Activated T-helper 2 cell treated with anti-CD3 and anti-CD28 coated beads, Interferon-gamma antibody, Interleukin-2, Interleukin-4, amounts not matched to agents 10 μg/mL and 5 μg/mL and 100 μg/mL, durations not matched to agents 14 hours and 24 hours and 36 hours (primary cell): Measurements from ENCODE around the gene LPAR5. TPM values are rescaled to one million over a fixed set of nuclear protein-coding genes. Genes with fewer than 3 reads are reported as not detected.

Experiments used
- DNase-seq: peaks from one replicate; pipeline ENCODE4 v3.0.0; 2021; ENCODE audit warnings: low spot score
- H3K27ac Mint-ChIP-seq: one replicate; pipeline ENCODE4 v1.8.0; 2021; ENCODE audit warnings: mixed read lengths
- H3K27me3 Mint-ChIP-seq: one replicate; pipeline ENCODE4 v1.8.0; 2021; ENCODE audit warnings: low read depth, mixed read lengths
- H3K36me3 Mint-ChIP-seq: one replicate; pipeline ENCODE4 v1.8.0; 2021; ENCODE audit warnings: low read depth, mixed read lengths
- H3K4me1 Mint-ChIP-seq: one replicate; pipeline ENCODE4 v1.8.0; 2021; ENCODE audit warnings: low read depth, mixed read lengths
- H3K4me3 Mint-ChIP-seq: one replicate; pipeline ENCODE4 v1.8.0; 2021; ENCODE audit warnings: low read depth, mild to moderate bottlenecking, moderate library complexity, mixed read lengths
- H3K9me3 Mint-ChIP-seq: one replicate; pipeline ENCODE4 v1.8.0; 2021; ENCODE audit warnings: mixed read lengths
- intact Hi-C: fragments of 100-400 bp; cut with micrococcal nuclease; formaldehyde crosslinking; loops from one replicate; pipeline ENCODE4 v1.15.1; 2023
- total RNA-seq: library from RNA; stranded (reverse); gene quantifications from 2 replicates; pipeline ENCODE4 v1.2.3, GENCODE V29; 2022

LPAR5 gene
- total RNA-seq, 1 donor from 2014 or later = 3.6 TPM

GRCh38 chr12:6632026-6632983 is 3.5 kb downstream of the LPAR5 start:
- DNase-seq = peak; percentile 50
- Mint-ChIP-seq H3K36me3 (no peaks in the 10 kb centered on the region), H3K27me3 (no peaks in the 10 kb centered on the region), H3K4me1 (peaks cover 53% of the 10 kb centered on the region), H3K27ac (peak overlapping the region; percentile 94), H3K9me3 (no peaks in the 10 kb centered on the region), H3K4me3 (peak overlapping the region; percentile 69)
- intact Hi-C loops = no loop called here

- peak overlapping the region; percentile 94 for H3K27ac Mint-ChIP-seq
- peaks cover 56% of the 10 kb centered on the region for H3K4me1 Mint-ChIP-seq
- DNase-seq = no peak
- no peaks in the 10 kb centered on the region for H3K36me3 Mint-ChIP-seq
- intact Hi-C loops = no loop called here
- no peaks in the 10 kb centered on the region for H3K27me3 Mint-ChIP-seq
- no peaks in the 10 kb centered on the region for H3K9me3 Mint-ChIP-seq
- peak overlapping the region; percentile 69 for H3K4me3 Mint-ChIP-seq
Observed at GRCh38 chr12:6631549-6631961, 4.2 kb downstream of the LPAR5 start.

GRCh38 chr12:6630736-6631135 is 5.0 kb downstream of the LPAR5 start:
- H3K36me3 Mint-ChIP-seq = no peaks in the 10 kb centered on the region
- H3K4me1 Mint-ChIP-seq = peaks cover 52% of the 10 kb centered on the region
- H3K4me3 Mint-ChIP-seq = peak overlapping the region; percentile 69
- H3K27ac Mint-ChIP-seq = peak overlapping the region; percentile 94
- H3K9me3 Mint-ChIP-seq = no peaks in the 10 kb centered on the region
- no peak for DNase-seq
- H3K27me3 Mint-ChIP-seq = no peaks in the 10 kb centered on the region
- intact Hi-C loops = no loop called here

GRCh38 chr12:6627616-6628015 is 8.1 kb downstream of the LPAR5 start:
- no peaks in the 10 kb centered on the region for H3K9me3 Mint-ChIP-seq
- no peaks in the 10 kb centered on the region for H3K36me3 Mint-ChIP-seq
- H3K27me3 Mint-ChIP-seq = no peaks in the 10 kb centered on the region
- intact Hi-C loops = no loop called here
- peaks cover 36% of the 10 kb centered on the region for H3K4me1 Mint-ChIP-seq
- H3K4me3 Mint-ChIP-seq = peak overlapping the region; percentile 62
- H3K27ac Mint-ChIP-seq = peak overlapping the region; percentile 56
- no peak for DNase-seq

- H3K4me3 Mint-ChIP-seq = no peak overlapping the region
- H3K4me1 Mint-ChIP-seq = peaks cover 28% of the 10 kb centered on the region
- no peak for DNase-seq
- intact Hi-C loops = no loop called here
- no peaks in the 10 kb centered on the region for H3K9me3 Mint-ChIP-seq
- H3K27me3 Mint-ChIP-seq = no peaks in the 10 kb centered on the region
- H3K36me3 Mint-ChIP-seq = no peaks in the 10 kb centered on the region
- H3K27ac Mint-ChIP-seq = no peak overlapping the region
Observed at GRCh38 chr12:6626654-6627283, 9.0 kb downstream of the LPAR5 start.

- Mint-ChIP-seq H3K4me1 (peaks cover 3% of the 10 kb centered on the region), H3K4me3 (peak overlapping the region; percentile 65), H3K36me3 (peaks cover 3% of the 10 kb centered on the region), H3K27me3 (no peaks in the 10 kb centered on the region), H3K9me3 (no peaks in the 10 kb centered on the region), H3K27ac (peak overlapping the region; percentile 38)
- DNase-seq = no peak
- intact Hi-C loops = no loop called here
Observed at GRCh38 chr12:6620885-6621274, 14.9 kb downstream of the LPAR5 start.

GRCh38 chr12:6620137-6620884 is 15.4 kb downstream of the LPAR5 start:
- H3K4me3 Mint-ChIP-seq = peak overlapping the region; percentile 65
- H3K4me1 Mint-ChIP-seq = peaks cover 3% of the 10 kb centered on the region
- no peak overlapping the region for H3K27ac Mint-ChIP-seq
- peak; percentile 47 for DNase-seq
- H3K27me3 Mint-ChIP-seq = no peaks in the 10 kb centered on the region
- intact Hi-C loops = no loop called here
- H3K36me3 Mint-ChIP-seq = peaks cover 3% of the 10 kb centered on the region
- no peaks in the 10 kb centered on the region for H3K9me3 Mint-ChIP-seq

GRCh38 chr12:6618483-6619225 is 17.1 kb downstream of the LPAR5 start:
- peak overlapping the region; percentile 51 for H3K27ac Mint-ChIP-seq
- peaks cover 5% of the 10 kb centered on the region for H3K4me1 Mint-ChIP-seq
- H3K9me3 Mint-ChIP-seq = no peaks in the 10 kb centered on the region
- no peaks in the 10 kb centered on the region for H3K27me3 Mint-ChIP-seq
- intact Hi-C loops = no loop called here
- no peak overlapping the region for H3K4me3 Mint-ChIP-seq
- peaks cover 3% of the 10 kb centered on the region for H3K36me3 Mint-ChIP-seq
- no peak for DNase-seq

GRCh38 chr12:6615802-6616201 is 20.0 kb downstream of the LPAR5 start:
- Mint-ChIP-seq H3K27me3 (no peaks in the 10 kb centered on the region), H3K4me3 (no peak overlapping the region), H3K4me1 (peaks cover 28% of the 10 kb centered on the region), H3K27ac (peak overlapping the region; percentile 12), H3K9me3 (no peaks in the 10 kb centered on the region), H3K36me3 (peaks cover 3% of the 10 kb centered on the region)
- intact Hi-C loops = no loop called here
- no peak for DNase-seq

GRCh38 chr12:6614513-6615172 is 21.1 kb downstream of the LPAR5 start:
- Mint-ChIP-seq H3K27ac (peak overlapping the region; percentile 58), H3K4me3 (no peak overlapping the region), H3K4me1 (peaks cover 29% of the 10 kb centered on the region), H3K9me3 (no peaks in the 10 kb centered on the region), H3K27me3 (no peaks in the 10 kb centered on the region), H3K36me3 (peaks cover 3% of the 10 kb centered on the region)
- no peak for DNase-seq
- intact Hi-C loops = no loop called here

GRCh38 chr12:6613776-6614512 is 21.8 kb downstream of the LPAR5 start:
- Mint-ChIP-seq H3K9me3 (no peaks in the 10 kb centered on the region), H3K4me1 (peaks cover 29% of the 10 kb centered on the region), H3K27ac (peak overlapping the region; percentile 58), H3K4me3 (no peak overlapping the region), H3K27me3 (no peaks in the 10 kb centered on the region), H3K36me3 (no peaks in the 10 kb centered on the region)
- no peak for DNase-seq
- intact Hi-C loops = no loop called here
